SK-N-SH (cell line): Measurements from ENCODE around the gene SPEM1.

Experiments used
- CTCF ChIP-seq: fragments of 200-600 bp; sonication (generic); IDR thresholded peaks from 2 replicates; pipeline ENCODE4 v1.6.1; 2017; ENCODE audit warnings: antibody characterized with exemption, mild to moderate bottlenecking, moderate library complexity
- ZBTB33 ChIP-seq: IDR thresholded peaks from 2 replicates; pipeline ENCODE4 v1.4.0; 2012; ENCODE audit warnings: low read depth, borderline replicate concordance

- TF ChIP-seq CTCF: no peak
- TF ChIP-seq ZBTB33: no peak
Measured at GRCh38 chr17:7429722-7430121, 9.6 kb downstream of the SPEM1 start.
